Upper lobe of left lung (tissue), 6 donors: ENCODE results near the gene OBSCN. TPM values are rescaled to one million over a fixed set of nuclear protein-coding genes. Genes with fewer than 3 reads are reported as not detected.

Source experiments
- ATAC-seq, 2 donors: fragments of 200-7000 bp; cut with Tn5 transposase; one replicate each; pipeline ENCODE4 v1.9.1; 2022; ENCODE audit warnings: mild to moderate bottlenecking in 2 of 2, moderate library complexity in 2 of 2; ENCODE audit not compliant: low FRiP score in 2 of 2
- DNase-seq, 2 donors: peaks; one replicate each; pipeline ENCODE4 v3.0.0-alpha.2; 2019 to 2020
- H3K27ac ChIP-seq, 4 donors: fragments of 200-600 bp; sonication (generic); one replicate each; pipeline ENCODE4 v1.5.1; 2016 to 2019
- H3K27me3 ChIP-seq, 4 donors: fragments of 200-600 bp; sonication (generic); one replicate each; pipeline ENCODE4 v1.5.1; 2017 to 2019
- H3K36me3 ChIP-seq, 4 donors: fragments of 200-600 bp; sonication (generic); one replicate each; pipeline ENCODE4 v1.5.1; 2016 to 2019
- H3K4me1 ChIP-seq, 4 donors: fragments of 200-600 bp; sonication (generic); one replicate each; pipeline ENCODE4 v1.5.1; 2018 to 2019
- H3K4me3 ChIP-seq, 4 donors: fragments of 200-600 bp; sonication (generic); one replicate each; pipeline ENCODE4 v1.5.1; 2017 to 2019; ENCODE audit warnings: mild to moderate bottlenecking in 2 of 4, moderate library complexity in 1 of 4
- H3K9me3 ChIP-seq, 4 donors: fragments of 200-600 bp; sonication (generic); one replicate each; pipeline ENCODE4 v1.5.1; 2018 to 2019
- EP300 ChIP-seq, 4 donors: sonication (generic); formaldehyde crosslinking; IDR thresholded peaks; one replicate each; pipeline ENCODE4 v1.5.1; 2017; ENCODE audit warnings: antibody characterized with exemption in 4 of 4, control low read depth in 2 of 4
- POLR2A ChIP-seq, 4 donors: fragments of 450-650 bp; IDR thresholded peaks; one replicate each; pipeline ENCODE4 v1.5.1; 2016 to 2017; ENCODE audit warnings: antibody characterized with exemption in 4 of 4, mild to moderate bottlenecking in 2 of 4
- POLR2AphosphoS5 ChIP-seq, 2 donors: sonication (generic); formaldehyde crosslinking; IDR thresholded peaks; one replicate each; pipeline ENCODE4 v1.5.1; 2017; ENCODE audit warnings: antibody characterized with exemption in 2 of 2
- WGBS, 2 donors: methylation state at CpG; one replicate each; pipeline ENCODE4 v1.1.5; 2017 to 2018; 5-methylcytosine and 5-hydroxymethylcytosine counted together
- total RNA-seq, 6 donors: library from RNA; depleted of rRNA in 4 of 6; stranded (reverse); fragments of >200 nt in 4 of 6; gene quantifications; one replicate each; pipeline versions ENCODE4 v1.1.0 to v1.2.1, GENCODE V29; 2016 to 2021
- TF ChIP-seq, protein P1 (sequence below), 6 experiments: fragments of 450-650 bp in 4 of 6; fragments of 200-600 bp in 2 of 6; sonication (generic) in 2 of 6; IDR thresholded peaks; one replicate each; pipeline ENCODE4 v1.5.1; 2016 to 2019; ENCODE audit warnings: antibody characterized with exemption in 6 of 6
- donor health status: DM: no; HTN: no; CAD: no; lungs with moderate emphysema.
- donor health status: DM: no; HTN: yes; CAD: no; lungs with severe emphysema.

OBSCN gene
- total RNA-seq, 6 donors from 2014 or later, result 15.7 to 160 (median 47.0) TPM

DNA sequence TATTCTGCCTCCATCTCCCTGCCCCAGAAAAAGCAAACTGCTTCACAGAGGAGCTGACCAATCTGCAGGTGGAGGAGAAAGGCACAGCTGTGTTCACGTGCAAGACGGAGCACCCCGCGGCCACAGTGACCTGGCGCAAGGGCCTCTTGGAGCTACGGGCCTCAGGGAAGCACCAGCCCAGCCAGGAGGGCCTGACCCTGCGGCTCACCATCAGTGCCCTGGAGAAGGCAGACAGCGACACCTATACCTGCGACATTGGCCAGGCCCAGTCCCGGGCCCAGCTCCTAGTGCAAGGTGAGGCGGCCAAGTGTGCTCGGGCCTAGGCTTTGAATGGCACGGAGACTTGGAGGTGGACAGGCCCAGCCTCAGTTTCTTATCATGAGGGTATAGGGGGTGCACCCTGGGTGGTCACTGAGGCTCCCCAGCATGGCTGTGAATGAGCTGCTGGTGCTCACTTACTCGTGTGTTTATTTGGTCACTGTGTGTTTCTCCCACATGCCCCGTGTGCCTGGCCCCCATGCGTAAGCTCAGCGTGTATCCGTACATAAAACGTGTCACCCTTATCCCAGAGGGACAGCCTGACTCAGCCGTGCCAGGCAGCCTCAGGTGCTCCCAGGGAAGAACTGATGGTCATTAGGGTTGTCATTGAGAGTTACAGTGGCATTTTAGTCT lies 75.8 kb downstream of the OBSCN start:
- TF ChIP-seq POLR2AphosphoS5 (IDR thresholded peaks at IDR 0.05), result no peak
- TF ChIP-seq POLR2A (IDR thresholded peaks at IDR 0.05), result no peak
- TF ChIP-seq, protein P1, sequence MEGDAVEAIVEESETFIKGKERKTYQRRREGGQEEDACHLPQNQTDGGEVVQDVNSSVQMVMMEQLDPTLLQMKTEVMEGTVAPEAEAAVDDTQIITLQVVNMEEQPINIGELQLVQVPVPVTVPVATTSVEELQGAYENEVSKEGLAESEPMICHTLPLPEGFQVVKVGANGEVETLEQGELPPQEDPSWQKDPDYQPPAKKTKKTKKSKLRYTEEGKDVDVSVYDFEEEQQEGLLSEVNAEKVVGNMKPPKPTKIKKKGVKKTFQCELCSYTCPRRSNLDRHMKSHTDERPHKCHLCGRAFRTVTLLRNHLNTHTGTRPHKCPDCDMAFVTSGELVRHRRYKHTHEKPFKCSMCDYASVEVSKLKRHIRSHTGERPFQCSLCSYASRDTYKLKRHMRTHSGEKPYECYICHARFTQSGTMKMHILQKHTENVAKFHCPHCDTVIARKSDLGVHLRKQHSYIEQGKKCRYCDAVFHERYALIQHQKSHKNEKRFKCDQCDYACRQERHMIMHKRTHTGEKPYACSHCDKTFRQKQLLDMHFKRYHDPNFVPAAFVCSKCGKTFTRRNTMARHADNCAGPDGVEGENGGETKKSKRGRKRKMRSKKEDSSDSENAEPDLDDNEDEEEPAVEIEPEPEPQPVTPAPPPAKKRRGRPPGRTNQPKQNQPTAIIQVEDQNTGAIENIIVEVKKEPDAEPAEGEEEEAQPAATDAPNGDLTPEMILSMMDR (IDR thresholded peaks at IDR 0.05), result no peak
- TF ChIP-seq EP300 (IDR thresholded peaks at IDR 0.05), result no peak
- ATAC-seq (no peak), DNase-seq (peak; percentile 20 to 79)
- peaks cover 0 to 80% (median 25%) of the 10 kb centered on the region in 4 donors for H3K36me3 ChIP-seq
- H3K9me3 ChIP-seq, result no peaks in the 10 kb centered on the region
- WGBS, 2 donors, result 92 to 93% methylated on average over 7 to 20 of the region's 20 CpGs
- H3K27ac ChIP-seq, result no peak overlapping the region
- H3K4me1 ChIP-seq, result no peaks in the 10 kb centered on the region
- H3K4me3 ChIP-seq, result no peak overlapping the region
- no peaks in the 10 kb centered on the region for H3K27me3 ChIP-seq

DNA sequence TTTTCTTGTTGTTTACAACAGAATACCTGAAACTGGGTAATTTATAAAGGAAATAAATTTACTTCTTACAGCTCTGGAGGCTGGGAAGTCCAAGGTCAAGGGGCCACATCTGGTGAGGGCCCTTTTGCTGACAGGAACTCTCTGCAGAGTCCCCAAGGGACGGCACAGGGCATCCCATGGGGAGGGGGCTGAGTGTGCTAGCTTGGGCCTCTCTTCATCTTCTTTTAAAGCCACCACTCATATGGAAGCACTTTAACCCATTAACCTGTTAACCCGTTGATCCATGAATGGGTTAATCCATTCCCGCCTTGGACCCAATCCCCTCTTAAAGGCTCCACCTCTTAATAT lies 76.3 kb downstream of the OBSCN start:
- Histone ChIP-seq H3K27me3 (no peaks in the 10 kb centered on the region), H3K4me3 (no peak overlapping the region), H3K27ac (no peak overlapping the region), H3K4me1 (no peaks in the 10 kb centered on the region), H3K9me3 (no peaks in the 10 kb centered on the region), H3K36me3 (peaks cover 0 to 77% (median 23%) of the 10 kb centered on the region in 4 donors)
- DNase-seq, result no peak
- TF ChIP-seq, protein P1 (IDR thresholded peaks at IDR 0.05), result no peak
- TF ChIP-seq POLR2AphosphoS5 (IDR thresholded peaks at IDR 0.05), result no peak
- TF ChIP-seq EP300 (IDR thresholded peaks at IDR 0.05), result no peak
- TF ChIP-seq POLR2A (IDR thresholded peaks at IDR 0.05), result no peak
- ATAC-seq, result no peak
- WGBS, 2 donors, result 89 to 95% methylated on average over 3 of the region's 3 CpGs

DNA sequence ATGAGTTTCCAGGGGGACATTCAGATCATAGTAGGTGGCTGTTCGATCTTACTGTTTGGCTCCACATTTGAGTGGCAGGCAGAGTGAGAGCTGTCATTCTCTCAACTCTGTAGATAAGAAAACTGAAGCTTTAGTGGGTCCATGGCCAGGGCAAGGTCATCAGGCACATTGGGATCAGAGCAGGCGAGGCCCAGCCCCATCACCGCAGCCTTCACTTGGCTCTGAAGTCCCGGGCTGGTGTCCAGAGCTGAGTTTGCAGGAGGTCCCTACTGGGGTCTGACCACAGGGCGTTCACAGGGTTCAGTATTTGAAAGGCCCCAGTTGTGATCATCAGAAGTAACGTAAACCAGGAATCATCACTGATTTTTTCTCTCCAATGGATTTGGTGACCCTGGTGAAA lies 76.7 kb downstream of the OBSCN start:
- WGBS, 2 donors, result 80 to 81% methylated on average over 6 of the region's 6 CpGs
- peaks cover 0 to 74% (median 23%) of the 10 kb centered on the region in 4 donors for H3K36me3 ChIP-seq
- DNase-seq (no peak), ATAC-seq (no peak)
- H3K4me1 ChIP-seq, result no peaks in the 10 kb centered on the region
- H3K9me3 ChIP-seq, result no peaks in the 10 kb centered on the region
- H3K27me3 ChIP-seq, result no peaks in the 10 kb centered on the region
- no peak overlapping the region for H3K27ac ChIP-seq
- no peak for TF ChIP-seq EP300 (IDR thresholded peaks at IDR 0.05)
- H3K4me3 ChIP-seq, result no peak overlapping the region

DNA sequence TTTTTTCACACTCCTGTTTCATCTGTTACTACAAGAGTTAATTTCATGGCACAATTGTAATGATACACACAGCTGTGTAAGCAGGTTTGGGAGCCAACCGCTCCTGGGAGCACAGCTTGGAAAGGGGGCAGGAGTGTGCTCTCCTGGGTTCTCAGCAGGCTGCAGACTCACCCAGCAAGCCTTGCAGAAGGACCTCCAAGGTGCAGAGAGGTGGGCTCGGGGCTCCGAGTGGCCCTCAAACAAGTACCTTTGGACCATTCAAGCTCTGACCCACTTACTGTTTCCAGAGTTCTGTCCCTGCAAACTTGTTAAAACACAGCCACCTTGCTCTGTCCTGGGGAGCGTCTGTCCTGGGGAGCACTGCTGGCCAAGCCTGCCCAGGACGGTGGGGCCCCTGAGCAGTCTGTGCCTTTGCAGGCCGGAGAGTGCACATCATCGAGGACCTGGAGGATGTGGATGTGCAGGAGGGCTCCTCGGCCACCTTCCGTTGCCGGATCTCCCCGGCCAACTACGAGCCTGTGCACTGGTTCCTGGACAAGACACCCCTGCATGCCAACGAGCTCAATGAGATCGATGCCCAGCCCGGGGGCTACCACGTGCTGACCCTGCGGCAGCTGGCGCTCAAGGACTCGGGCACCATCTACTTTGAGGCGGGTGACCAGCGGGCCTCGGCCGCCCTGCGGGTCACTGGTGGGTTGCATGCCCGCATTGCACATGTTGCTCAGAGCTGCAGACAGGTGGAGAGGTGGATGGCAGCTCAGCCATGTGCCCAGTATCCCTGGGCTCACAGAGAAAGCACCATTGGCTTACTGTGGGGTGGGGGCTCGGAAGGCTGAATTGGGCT lies 78.0 kb downstream of the OBSCN start:
- TF ChIP-seq, protein P1 (IDR thresholded peaks at IDR 0.05), result no peak
- TF ChIP-seq POLR2AphosphoS5 (IDR thresholded peaks at IDR 0.05) (no peak), POLR2A (IDR thresholded peaks at IDR 0.05) (no peak), EP300 (IDR thresholded peaks at IDR 0.05) (no peak)
- H3K27ac ChIP-seq, result no peak overlapping the region
- no peak for ATAC-seq
- H3K9me3 ChIP-seq, result no peaks in the 10 kb centered on the region
- peaks cover 0 to 60% (median 18%) of the 10 kb centered on the region in 4 donors for H3K36me3 ChIP-seq
- H3K27me3 ChIP-seq, result no peaks in the 10 kb centered on the region
- H3K4me3 ChIP-seq, result no peak overlapping the region
- DNase-seq, result peak; percentile 20 to 77
- H3K4me1 ChIP-seq, result no peaks in the 10 kb centered on the region
- WGBS, 2 donors, result 80 to 94% methylated on average over 6 to 26 of the region's 26 CpGs

DNA sequence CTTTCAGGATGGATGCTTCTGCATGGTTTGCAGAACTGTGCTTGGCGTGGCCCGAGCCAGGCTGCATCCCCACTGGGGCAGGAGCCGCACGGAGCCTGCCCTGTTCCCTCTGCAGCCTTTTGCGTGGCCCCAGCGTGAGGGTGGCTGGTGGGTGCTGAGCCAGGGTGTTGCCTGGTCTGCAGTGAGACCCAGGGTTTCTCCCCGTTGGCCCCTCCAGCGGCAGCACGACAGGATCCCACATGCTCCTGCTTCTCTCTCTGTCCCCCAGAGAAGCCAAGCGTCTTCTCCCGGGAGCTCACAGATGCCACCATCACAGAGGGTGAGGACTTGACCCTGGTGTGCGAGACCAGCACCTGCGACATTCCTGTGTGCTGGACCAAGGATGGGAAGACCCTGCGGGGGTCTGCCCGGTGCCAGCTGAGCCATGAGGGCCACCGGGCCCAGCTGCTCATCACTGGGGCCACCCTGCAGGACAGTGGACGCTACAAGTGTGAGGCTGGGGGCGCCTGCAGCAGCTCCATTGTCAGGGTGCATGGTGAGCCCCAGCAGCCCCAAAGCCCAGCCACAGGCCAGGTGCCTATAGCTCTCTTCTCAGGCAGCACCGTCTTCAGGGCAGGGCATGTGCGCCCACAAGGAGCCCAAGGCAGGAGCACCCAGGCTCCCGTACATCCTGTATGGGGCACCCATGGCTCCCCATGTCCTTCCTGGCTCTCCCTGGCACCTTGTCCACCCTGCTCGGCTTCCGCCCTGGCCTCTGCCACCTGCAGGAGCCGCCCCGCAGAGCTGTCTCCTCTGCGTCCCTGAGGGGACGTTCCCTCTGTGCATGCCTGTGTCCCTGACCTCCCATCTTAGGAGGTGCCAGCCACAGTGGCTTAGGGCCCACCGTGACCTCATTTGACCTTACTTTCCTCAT lies 78.9 kb downstream of the OBSCN start:
- WGBS, 2 donors, result 92 to 94% methylated on average over 16 to 28 of the region's 28 CpGs
- Histone ChIP-seq H3K4me1 (no peaks in the 10 kb centered on the region), H3K9me3 (no peaks in the 10 kb centered on the region), H3K36me3 (peaks cover 0 to 55% (median 17%) of the 10 kb centered on the region in 4 donors), H3K27me3 (no peaks in the 10 kb centered on the region), H3K4me3 (no peak overlapping the region), H3K27ac (no peak overlapping the region)
- TF ChIP-seq POLR2A (IDR thresholded peaks at IDR 0.05), result no peak
- peak; percentile 20 to 71 for DNase-seq
- ATAC-seq, result no peak
